Neural cell (in vitro differentiated cells): ENCODE measurements around the gene GATA6. TPM values are rescaled to one million over a fixed set of nuclear protein-coding genes. Genes with fewer than 3 reads are reported as not detected.

Source experiments
- H2AFZ ChIP-seq: fragments of 200-600, 300-800 bp; sonication (generic), shearing (Covaris generic); 2 replicates; pipeline ENCODE4 v1.6.0; 2014; ENCODE audit warnings: low read depth, mild to moderate bottlenecking, antibody characterized with exemption, low read length, moderate library complexity
- H3F3A ChIP-seq: fragments of 200-600 bp; shearing (Covaris generic); 2 replicates; pipeline ENCODE4 v1.6.1; 2016; ENCODE audit warnings: mild to moderate bottlenecking, moderate library complexity, mixed read lengths, antibody characterized with exemption, low read length; ENCODE audit not compliant: insufficient read depth, poor library complexity, severe bottlenecking
- H3K27ac ChIP-seq: fragments of 200-600, 300-800 bp; sonication (generic), shearing (Covaris generic); 2 replicates; pipeline ENCODE4 v1.5.1; 2014; ENCODE audit warnings: mild to moderate bottlenecking, low read length, moderate library complexity
- H3K27me3 ChIP-seq: fragments of 300-800, 200-600 bp; sonication (generic), shearing (Covaris generic); 2 replicates; pipeline ENCODE4 v1.6.0; 2014; ENCODE audit warnings: mild to moderate bottlenecking, low read depth, low read length, moderate library complexity; ENCODE audit not compliant: insufficient read depth
- H3K36me3 ChIP-seq: fragments of 300-800, 200-600 bp; sonication (generic), shearing (Covaris generic); 2 replicates; pipeline ENCODE4 v1.5.1; 2014; ENCODE audit warnings: mild to moderate bottlenecking, antibody characterized with exemption, low read length, moderate library complexity; ENCODE audit not compliant: insufficient read depth
- H3K4me2 ChIP-seq: fragments of 300-800, 200-600 bp; sonication (generic), shearing (Covaris generic); 2 replicates; pipeline ENCODE4 v1.6.0; 2014; ENCODE audit warnings: mild to moderate bottlenecking, low read length
- H3K4me3 ChIP-seq: fragments of 300-800, 200-600 bp; sonication (generic), shearing (Covaris generic); 2 replicates; pipeline ENCODE4 v1.5.1; 2014; ENCODE audit warnings: mild to moderate bottlenecking, low read length, moderate library complexity
- H3K79me2 ChIP-seq: fragments of 200-600 bp; shearing (Covaris generic); replicated peaks from 2 replicates; pipeline ENCODE4 v1.6.0; 2014; ENCODE audit warnings: mild to moderate bottlenecking, low read length, moderate library complexity; ENCODE audit not compliant: insufficient read depth
- H3K9ac ChIP-seq: fragments of 300-800, 200-600 bp; sonication (generic), shearing (Covaris generic); 2 replicates; pipeline ENCODE4 v1.6.1; 2016; ENCODE audit warnings: mild to moderate bottlenecking, low read length, mixed read lengths
- H3K9me2 ChIP-seq: fragments of 200-600 bp; shearing (Covaris generic); 2 replicates; pipeline ENCODE4 v1.6.1; 2016; ENCODE audit warnings: mild to moderate bottlenecking, low read length, mixed read lengths; ENCODE audit not compliant: insufficient read depth
- H3K9me3 ChIP-seq: fragments of 200-600, 300-800 bp; sonication (generic), shearing (Covaris generic); 2 replicates; pipeline ENCODE4 v1.6.1; 2016; ENCODE audit warnings: mild to moderate bottlenecking, mixed run types, low read length, moderate library complexity, mixed read lengths
- H4K20me1 ChIP-seq: fragments of 200-600 bp; shearing (Covaris generic); 2 replicates; pipeline ENCODE4 v1.6.1; 2016; ENCODE audit warnings: mild to moderate bottlenecking, mixed run types; ENCODE audit not compliant: insufficient read depth
- CTCF ChIP-seq: fragments of 450-650 bp; IDR thresholded peaks from 2 replicates; pipeline ENCODE4 v1.5.1; 2014; ENCODE audit warnings: antibody characterized with exemption, mild to moderate bottlenecking, moderate library complexity; ENCODE audit not compliant: poor library complexity, severe bottlenecking
- EP300 ChIP-seq: fragments of 450-650 bp; conservative IDR thresholded peaks from 2 replicates; pipeline ENCODE4 v1.6.1; 2014; ENCODE audit warnings: antibody characterized with exemption, mild to moderate bottlenecking, moderate library complexity; ENCODE audit not compliant: poor library complexity, severe bottlenecking
- EZH2 ChIP-seq: fragments of 200-600, 300-800 bp; shearing (Covaris generic), sonication (generic); IDR thresholded peaks from 2 replicates; pipeline ENCODE4 v1.6.1; 2014; ENCODE audit warnings: antibody characterized with exemption, low read length, borderline replicate concordance, mild to moderate bottlenecking; ENCODE audit not compliant: insufficient read depth, poor library complexity, severe bottlenecking
- MXI1 ChIP-seq: fragments of 450-650 bp; conservative IDR thresholded peaks from 2 replicates; pipeline ENCODE4 v1.6.1; 2014; ENCODE audit warnings: antibody characterized with exemption, mild to moderate bottlenecking; ENCODE audit not compliant: poor library complexity, severe bottlenecking
- POLR2AphosphoS5 ChIP-seq: IDR thresholded peaks from 2 replicates; pipeline ENCODE4 v1.6.1; 2012
- RAD21 ChIP-seq: fragments of 450-650 bp; conservative IDR thresholded peaks from 2 replicates; pipeline ENCODE4 v1.6.1; 2014; ENCODE audit warnings: antibody characterized with exemption, mild to moderate bottlenecking, moderate library complexity
- REST ChIP-seq: IDR thresholded peaks from 2 replicates; pipeline ENCODE4 v1.6.1; 2012; ENCODE audit warnings: borderline replicate concordance
- SMC3 ChIP-seq: fragments of 450-650 bp; conservative IDR thresholded peaks from 2 replicates; pipeline ENCODE4 v1.6.1; 2014; ENCODE audit warnings: antibody characterized with exemption, mild to moderate bottlenecking, moderate library complexity; ENCODE audit not compliant: poor library complexity
- TAF1 ChIP-seq: IDR thresholded peaks from 2 replicates; pipeline ENCODE4 v1.6.1; 2012; ENCODE audit warnings: low read depth
- polyA plus RNA-seq: library from polyadenylated mRNA; depleted of rRNA; stranded (reverse); fragments of >200 nt; gene quantifications from 2 replicates; pipeline ENCODE4 v1.2.3, GENCODE V29; 2014

The GATA6 gene
- polyA plus RNA-seq, 1 donor from 2014 or later = not detected

GRCh38 chr18:22179631-22180030, 10.2 kb downstream of the GATA6 start:
- Histone ChIP-seq H3K9ac (no peak overlapping the region), H3K4me3 (no peak overlapping the region), H3K27ac (no peak overlapping the region), H3K9me3 (no peaks in the 10 kb centered on the region), H3K4me2 (no peak overlapping the region), H4K20me1 (no peaks in the 10 kb centered on the region), H3F3A (no peaks in the 10 kb centered on the region), H3K27me3 (peaks cover 77% of the 10 kb centered on the region), H3K79me2 (no peaks in the 10 kb centered on the region), H2AFZ (no peak overlapping the region), H3K36me3 (no peaks in the 10 kb centered on the region), H3K9me2 (no peaks in the 10 kb centered on the region)
- TF ChIP-seq EZH2 (no peak), SMC3 (no peak), MXI1 (no peak), TAF1 (no peak), POLR2AphosphoS5 (no peak), CTCF (no peak)

GRCh38 chr18:22180722-22181121, 11.3 kb downstream of the GATA6 start:
- Histone ChIP-seq H3K27me3 (peaks cover 66% of the 10 kb centered on the region), H3K9me2 (no peaks in the 10 kb centered on the region), H3K4me2 (no peak overlapping the region), H3K4me3 (no peak overlapping the region), H3K27ac (no peak overlapping the region), H4K20me1 (no peaks in the 10 kb centered on the region), H2AFZ (no peak overlapping the region), H3F3A (no peaks in the 10 kb centered on the region), H3K36me3 (no peaks in the 10 kb centered on the region), H3K79me2 (no peaks in the 10 kb centered on the region), H3K9ac (no peak overlapping the region), H3K9me3 (no peaks in the 10 kb centered on the region)
- TF ChIP-seq REST (no peak), EZH2 (no peak), RAD21 (no peak), MXI1 (no peak), EP300 (no peak), CTCF (no peak), POLR2AphosphoS5 (no peak), SMC3 (no peak), TAF1 (no peak)
